Measurements from ENCODE around the gene ARMC6. TPM values are rescaled to one million over a fixed set of nuclear protein-coding genes. Genes with fewer than 3 reads are reported as not detected.
A peak's percentile ranks its signal among the peaks of the same experiment; 100 is the strongest.
"Not testable (repeated sequence)": the region's sequence is repeated elsewhere in the genome, so short reads cannot be mapped to it uniquely, and the experiment has no call there.

Gene ARMC6
- total RNA-seq, 1 experiment from 2014 or later, result 33.5 TPM

DNA sequence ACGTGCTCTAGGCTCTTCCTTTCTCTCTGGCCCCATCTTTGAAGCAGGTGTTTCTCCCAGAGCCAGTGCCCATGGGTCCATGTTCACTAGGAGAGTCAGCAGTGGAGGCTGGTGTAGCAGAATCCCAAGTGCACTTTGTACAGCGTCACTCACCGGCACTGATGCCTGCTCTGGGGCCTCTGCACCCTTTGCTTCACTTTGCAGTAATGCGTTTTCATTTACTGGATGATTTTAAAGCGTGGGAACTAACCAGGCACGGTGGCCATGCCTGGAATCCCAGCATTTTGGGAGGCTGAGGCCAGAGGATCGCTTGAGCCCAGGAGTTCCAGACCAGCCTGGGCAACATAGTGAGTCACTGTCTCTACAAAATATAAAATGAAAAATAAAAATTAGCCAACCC lies 61.1 kb downstream of the ARMC6 start:
- no peak for DNase-seq (ENCODE audit: low read depth, low spot score)
- in situ Hi-C loops (cut with HindIII; ENCODE audit: low pct_unique_long_range_greater_than_20kb, low sequenced_read_pairs), result no loop called here

DNA sequence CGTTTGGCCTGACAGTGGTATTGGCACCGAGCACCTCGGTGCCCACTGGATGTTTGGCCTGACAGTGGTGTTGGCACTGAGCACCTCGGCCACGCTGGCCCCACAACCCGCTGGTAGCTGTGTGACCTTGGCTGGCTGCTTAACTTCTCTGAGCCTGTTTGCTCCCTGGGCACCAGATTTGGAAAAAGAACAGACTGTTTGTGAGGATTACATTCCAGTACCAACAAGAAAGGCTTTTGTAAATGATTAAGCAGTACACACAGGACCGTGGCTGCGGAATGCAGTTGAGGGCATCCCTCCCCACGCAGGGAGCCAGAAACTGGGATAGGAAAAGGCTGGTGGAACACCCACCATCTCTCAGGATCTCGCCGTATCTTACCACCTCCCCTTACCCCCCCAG lies 62.3 kb downstream of the ARMC6 start:
- in situ Hi-C loops (cut with HindIII; ENCODE audit: low pct_unique_long_range_greater_than_20kb, low sequenced_read_pairs), result no loop called here
- DNase-seq (ENCODE audit: low read depth, low spot score), result no peak

GRCh38 chr19:19096641-19097627 lies 63.5 kb downstream of the ARMC6 start:
- DNase-seq (ENCODE audit: low read depth, low spot score), result no peak
- in situ Hi-C loops (cut with HindIII; ENCODE audit: low pct_unique_long_range_greater_than_20kb, low sequenced_read_pairs), result no loop called here

- in situ Hi-C loops (cut with HindIII; ENCODE audit: low pct_unique_long_range_greater_than_20kb, low sequenced_read_pairs), result no loop called here
- peak; percentile 70 for DNase-seq (ENCODE audit: low read depth, low spot score)
These were observed 64.8 kb downstream of the ARMC6 start for GRCh38 chr19:19098084-19098702.

- no peak for DNase-seq (ENCODE audit: low read depth, low spot score)
- in situ Hi-C loops (cut with HindIII; ENCODE audit: low pct_unique_long_range_greater_than_20kb, low sequenced_read_pairs), result no loop called here
These were observed 65.6 kb downstream of the ARMC6 start for GRCh38 chr19:19098703-19099632.

GRCh38 chr19:19101540-19101939 lies 68.1 kb downstream of the ARMC6 start:
- in situ Hi-C loops (cut with HindIII; ENCODE audit: low pct_unique_long_range_greater_than_20kb, low sequenced_read_pairs), result no loop called here
- no peak for DNase-seq (ENCODE audit: low read depth, low spot score)

- in situ Hi-C loops (cut with HindIII; ENCODE audit: low pct_unique_long_range_greater_than_20kb, low sequenced_read_pairs); DNase-seq (ENCODE audit: low read depth, low spot score): not testable (repeated sequence)
These were observed 69.2 kb downstream of the ARMC6 start for GRCh38 chr19:19102566-19102965.

DNA sequence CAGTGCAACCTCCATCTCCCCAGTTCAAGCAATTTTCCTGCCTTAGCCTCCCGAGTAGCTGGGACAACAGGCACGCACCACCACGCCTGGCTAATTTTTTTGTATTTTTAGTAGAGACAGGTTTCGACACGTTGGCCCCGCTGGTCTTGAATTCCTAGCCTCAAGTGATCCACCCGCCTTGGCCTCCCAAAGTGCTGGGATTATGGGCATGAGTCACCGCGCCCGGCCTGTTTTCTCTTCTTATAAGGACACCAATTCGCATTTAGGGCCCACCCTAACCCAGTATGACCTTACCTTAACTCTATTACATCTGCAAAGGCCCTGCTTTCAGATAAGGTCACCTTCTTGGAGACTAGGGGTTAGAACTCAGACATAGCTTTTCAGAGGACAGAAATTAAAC lies 69.8 kb downstream of the ARMC6 start:
- in situ Hi-C loops (cut with HindIII; ENCODE audit: low pct_unique_long_range_greater_than_20kb, low sequenced_read_pairs), result no loop called here
- no peak for DNase-seq (ENCODE audit: low read depth, low spot score)

- in situ Hi-C loops (cut with HindIII; ENCODE audit: low pct_unique_long_range_greater_than_20kb, low sequenced_read_pairs), result no loop called here
- no peak for DNase-seq (ENCODE audit: low read depth, low spot score)
These were observed 72.1 kb downstream of the ARMC6 start for GRCh38 chr19:19105365-19106055.

DNA sequence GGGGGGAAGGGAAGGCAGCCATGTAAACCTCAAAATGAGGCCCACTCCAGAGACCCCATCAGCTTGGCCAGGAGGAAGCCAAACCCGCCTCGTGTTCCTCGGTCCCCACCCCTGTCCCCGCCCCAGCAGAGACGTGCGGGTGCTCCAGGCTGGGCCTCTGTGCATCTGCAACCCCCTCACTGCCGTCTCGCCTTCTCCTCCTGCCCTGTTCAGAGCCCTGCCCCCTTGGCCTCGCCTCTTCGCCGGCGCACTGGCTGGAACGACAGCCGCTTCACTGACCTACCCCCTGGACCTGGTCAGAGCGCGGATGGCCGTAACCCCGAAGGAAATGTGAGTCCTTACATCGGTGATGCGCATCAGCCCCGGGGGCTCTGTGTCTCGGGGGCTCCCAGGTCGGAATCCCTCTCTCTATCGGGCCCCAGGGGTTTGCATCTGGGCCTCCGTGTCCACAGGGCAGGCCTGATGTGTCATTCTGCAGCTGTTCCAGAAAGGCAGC lies 72.7 kb downstream of the ARMC6 start:
- no peak for DNase-seq (ENCODE audit: low read depth, low spot score)

DNA sequence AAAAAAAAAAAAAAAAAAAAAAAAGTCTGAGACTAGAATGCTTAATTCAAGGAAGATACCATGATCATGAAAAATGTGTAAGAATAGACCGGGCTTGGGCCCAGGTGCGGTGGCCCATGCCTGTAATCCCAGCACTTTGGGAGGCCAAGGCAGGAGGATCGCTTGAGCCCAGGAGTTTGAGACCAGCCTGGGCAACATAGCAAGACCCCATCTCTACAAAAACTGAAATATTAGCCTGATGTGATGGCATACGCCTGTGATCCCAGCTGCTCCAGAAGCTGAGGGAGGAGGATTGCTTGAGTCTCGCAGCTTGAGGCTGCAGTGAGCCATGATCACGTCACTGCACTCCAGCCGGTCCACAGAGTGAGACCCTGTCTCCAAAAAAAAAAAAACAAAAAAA lies 73.5 kb downstream of the ARMC6 start:
- in situ Hi-C loops (cut with HindIII; ENCODE audit: low pct_unique_long_range_greater_than_20kb, low sequenced_read_pairs), result not testable (repeated sequence)

More for the DNA sequence above, 72.7 kb downstream of the ARMC6 start:
- in situ Hi-C loops (cut with HindIII; ENCODE audit: low pct_unique_long_range_greater_than_20kb, low sequenced_read_pairs), result no loop called here

DNA sequence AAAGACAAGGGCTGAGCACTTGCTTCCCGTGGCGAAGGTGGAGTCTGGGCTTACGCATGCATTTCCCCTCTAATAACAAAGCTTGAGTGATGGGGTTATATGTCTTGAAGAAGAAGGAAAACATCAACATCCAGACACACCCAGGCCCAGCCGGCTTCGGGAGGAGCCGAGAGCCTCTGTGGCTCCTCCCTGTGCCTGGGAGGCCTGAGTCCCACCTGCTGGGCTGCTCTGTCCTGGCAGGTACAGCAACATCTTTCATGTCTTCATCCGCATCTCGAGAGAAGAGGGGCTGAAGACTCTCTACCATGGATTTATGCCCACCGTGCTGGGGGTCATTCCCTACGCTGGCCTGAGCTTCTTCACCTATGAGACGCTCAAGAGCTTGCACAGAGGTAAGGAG lies 74.3 kb downstream of the ARMC6 start:
- DNase-seq (ENCODE audit: low read depth, low spot score), result no peak
- in situ Hi-C loops (cut with HindIII; ENCODE audit: low pct_unique_long_range_greater_than_20kb, low sequenced_read_pairs), result no loop called here

More for the DNA sequence above, 73.5 kb downstream of the ARMC6 start:
- DNase-seq (ENCODE audit: low read depth, low spot score), result not testable (repeated sequence)

Other genes starting within 250 kb of the ARMC6 start
- not detected in 2 replicates for gene COMP, start 242.3 kb upstream of the ARMC6 start, total RNA-seq (2014; rRNA removed; shearing (Covaris generic))
- 22.4 and 25.7 TPM in 2 replicates for gene UPF1, start 201.6 kb upstream of the ARMC6 start, total RNA-seq (2014; rRNA removed; shearing (Covaris generic))
- 10.5 and 12.0 TPM in 2 replicates for gene CERS1, start 137.4 kb upstream of the ARMC6 start, total RNA-seq (2014; rRNA removed; shearing (Covaris generic))
- 228 and 253 TPM in 2 replicates for gene COPE, start 114.2 kb upstream of the ARMC6 start, total RNA-seq (2014; rRNA removed; shearing (Covaris generic))
- 47.2 and 51.4 TPM in 2 replicates for gene DDX49, start 113.9 kb upstream of the ARMC6 start, total RNA-seq (2014; rRNA removed; shearing (Covaris generic))
- 21.0 and 30.2 TPM in 2 replicates for gene HOMER3, start 92.4 kb upstream of the ARMC6 start, total RNA-seq (2014; rRNA removed; shearing (Covaris generic))
- gene SUGP2, start 86 bp upstream of the ARMC6 start, total RNA-seq (2014; rRNA removed; shearing (Covaris generic)), result 26.5 and 26.6 TPM in 2 replicates
- 0.90 and 2.4 TPM in 2 replicates for gene SLC25A42, start 30.4 kb downstream of the ARMC6 start, total RNA-seq (2014; rRNA removed; shearing (Covaris generic))
- 31.4 and 34.4 TPM in 2 replicates for gene TMEM161A, start 104.9 kb downstream of the ARMC6 start, total RNA-seq (2014; rRNA removed; shearing (Covaris generic))
- not detected in 2 replicates for gene MEF2B, start 136.7 kb downstream of the ARMC6 start, total RNA-seq (2014; rRNA removed; shearing (Covaris generic))
- gene BORCS8, start 158.5 kb downstream of the ARMC6 start, total RNA-seq (2014; rRNA removed; shearing (Covaris generic)), result 13.3 and 16.4 TPM in 2 replicates
- gene RFXANK, start 158.7 kb downstream of the ARMC6 start, total RNA-seq (2014; rRNA removed; shearing (Covaris generic)), result 47.3 and 62.0 TPM in 2 replicates
- gene NR2C2AP, start 169.8 kb downstream of the ARMC6 start, total RNA-seq (2014; rRNA removed; shearing (Covaris generic)), result 20.4 and 23.7 TPM in 2 replicates
- gene NCAN, start 178.4 kb downstream of the ARMC6 start, total RNA-seq (2014; rRNA removed; shearing (Covaris generic)), result not detected in 2 replicates
- 0.24 TPM in 1 of 2 replicates, not detected in the other for gene TM6SF2, start 239.7 kb downstream of the ARMC6 start, total RNA-seq (2014; rRNA removed; shearing (Covaris generic))